ENCODE results near the gene SCYL2. TPM values are rescaled to one million over a fixed set of nuclear protein-coding genes. Genes with fewer than 3 reads are reported as not detected.
"Not testable (repeated sequence)": the region's sequence is repeated elsewhere in the genome, so short reads cannot be mapped to it uniquely, and the experiment has no call there.

The SCYL2 gene
- total and polyA plus RNA-seq, 7 donors, result 17.5 to 97.3 (median 52.4) TPM

GRCh38 chr12:100337727-100338126 lies 70.8 kb downstream of the SCYL2 start:
- H3K27ac ChIP-seq, result no peak overlapping the region
- H3K36me3 ChIP-seq, result peaks cover 0 to 75% (median 13%) of the 10 kb centered on the region in 4 donors
- TF ChIP-seq POLR2AphosphoS5 (IDR thresholded peaks at IDR 0.05), result no peak
- TF ChIP-seq POLR2A (IDR thresholded peaks at IDR 0.05), result no peak
- no peak for TF ChIP-seq CTCF (IDR thresholded peaks at IDR 0.05)
- no peak for TF ChIP-seq EP300 (IDR thresholded peaks at IDR 0.05)
- H3K4me1 ChIP-seq, result no peaks in the 10 kb centered on the region
- intact Hi-C loops (cut with DNase I), result loop anchor here (10.0 kb wide), 1 partner anchor 103 kb away; no protein-coding TSS in a partner anchor
- no peaks in the 10 kb centered on the region for H3K9me3 ChIP-seq
- H3K27me3 ChIP-seq, result no peaks in the 10 kb centered on the region
- DNase-seq, result no peak
- H3K4me3 ChIP-seq, result no peak overlapping the region

GRCh38 chr12:100339071-100339470 lies 72.1 kb downstream of the SCYL2 start:
- intact Hi-C loops (cut with DNase I), result loop anchor here (10.0 kb wide), 1 partner anchor 104 kb away; no protein-coding TSS in a partner anchor
- Histone ChIP-seq H3K4me1 (no peaks in the 10 kb centered on the region), H3K4me3 (no peak overlapping the region), H3K36me3 (peaks cover 0 to 69% (median 12%) of the 10 kb centered on the region in 4 donors), H3K9me3 (no peaks in the 10 kb centered on the region), H3K27ac (no peak overlapping the region), H3K27me3 (no peaks in the 10 kb centered on the region)
- no peak for DNase-seq
- no peak for TF ChIP-seq POLR2A (IDR thresholded peaks at IDR 0.05)

GRCh38 chr12:100342897-100343296 lies 75.9 kb downstream of the SCYL2 start:
- 99 to 100% methylated on average over 2 of the region's 2 CpGs for WGBS, 2 donors
- H3K4me1 ChIP-seq; H3K4me3 ChIP-seq; DNase-seq; H3K9me3 ChIP-seq; H3K27ac ChIP-seq; H3K27me3 ChIP-seq; intact Hi-C loops (cut with DNase I): not testable (repeated sequence)
- peaks cover 0 to 31% (median 6%) of the 10 kb centered on the region in 4 donors for H3K36me3 ChIP-seq

GRCh38 chr12:100344351-100344750 lies 77.4 kb downstream of the SCYL2 start:
- H3K27me3 ChIP-seq; H3K4me3 ChIP-seq; H3K27ac ChIP-seq; DNase-seq; H3K9me3 ChIP-seq; H3K4me1 ChIP-seq; intact Hi-C loops (cut with DNase I): not testable (repeated sequence)
- peaks cover 0 to 17% (median 0%) of the 10 kb centered on the region in 4 donors for H3K36me3 ChIP-seq
- WGBS, 2 donors, result 93 to 97% methylated on average over 18 of the region's 18 CpGs

- intact Hi-C loops (cut with DNase I), result loop anchor here (5.0 kb wide), 1 partner anchor 397 kb away; no protein-coding TSS in a partner anchor
- 14 to 58% methylated on average over 1 of the region's 1 CpG for WGBS, 2 donors
- H3K36me3 ChIP-seq, result peaks cover 0 to 9% (median 0%) of the 10 kb centered on the region in 4 donors
- no peak for DNase-seq
- no peaks in the 10 kb centered on the region for H3K27me3 ChIP-seq
- no peak overlapping the region for H3K27ac ChIP-seq
- TF ChIP-seq POLR2A (IDR thresholded peaks at IDR 0.05) (no peak), POLR2AphosphoS5 (IDR thresholded peaks at IDR 0.05) (no peak), EP300 (IDR thresholded peaks at IDR 0.05) (no peak), CTCF (IDR thresholded peaks at IDR 0.05) (no peak)
- H3K4me1 ChIP-seq, result no peaks in the 10 kb centered on the region
- H3K9me3 ChIP-seq, result no peaks in the 10 kb centered on the region
- no peak overlapping the region for H3K4me3 ChIP-seq
Measured at GRCh38 chr12:100345020-100345767, 78.2 kb downstream of the SCYL2 start.

GRCh38 chr12:100346660-100347059 lies 79.7 kb downstream of the SCYL2 start:
- intact Hi-C loops (cut with DNase I), result loop anchor here (5.0 kb wide), 1 partner anchor 396 kb away; no protein-coding TSS in a partner anchor
- TF ChIP-seq EP300 (IDR thresholded peaks at IDR 0.05) (no peak), POLR2AphosphoS5 (IDR thresholded peaks at IDR 0.05) (no peak), POLR2A (IDR thresholded peaks at IDR 0.05) (no peak), CTCF (IDR thresholded peaks at IDR 0.05) (no peak)
- 86 to 93% methylated on average over 3 of the region's 3 CpGs for WGBS, 2 donors
- Histone ChIP-seq H3K4me3 (no peak overlapping the region), H3K27ac (no peak overlapping the region), H3K4me1 (no peaks in the 10 kb centered on the region), H3K36me3 (peaks cover 0 to 4% (median 0%) of the 10 kb centered on the region in 4 donors), H3K27me3 (no peaks in the 10 kb centered on the region), H3K9me3 (no peaks in the 10 kb centered on the region)
- DNase-seq, result no peak

All from sigmoid colon (tissue), 7 donors.